Naive B cell (primary cell): ENCODE measurements around the gene DIP2C. TPM values are rescaled to one million over a fixed set of nuclear protein-coding genes. Genes with fewer than 3 reads are reported as not detected.
"Not testable (repeated sequence)": the region's sequence is repeated elsewhere in the genome, so short reads cannot be mapped to it uniquely, and the experiment has no call there.

ENCODE experiments used
- ATAC-seq, 2 donors: fragments of 150-1000 bp; cut with Tn5 transposase; 2 replicates each; pipeline ENCODE4 v1.10.0; 2021; ENCODE audit warnings: low read depth in 2 of 2, mild to moderate bottlenecking in 2 of 2, moderate library complexity in 2 of 2
- DNase-seq: peaks from one replicate; pipeline ENCODE4 v3.0.0; 2022
- H3K27ac Mint-ChIP-seq, 6 donors: one replicate each; pipeline ENCODE4 v1.8.0; 2020 to 2022; ENCODE audit warnings: mild to moderate bottlenecking in 6 of 6, mixed read lengths in 6 of 6, moderate library complexity in 5 of 6, inconsistent platforms in 2 of 6
- H3K27me3 Mint-ChIP-seq, 3 donors: one replicate each; pipeline ENCODE4 v1.8.0; 2021 to 2022; ENCODE audit warnings: mixed read lengths in 3 of 3, mild to moderate bottlenecking in 1 of 3
- H3K36me3 Mint-ChIP-seq, 2 donors: one replicate each; pipeline ENCODE4 v1.8.0; 2020 to 2022; ENCODE audit warnings: mixed read lengths in 2 of 2, inconsistent platforms in 1 of 2, mild to moderate bottlenecking in 1 of 2
- H3K4me1 Mint-ChIP-seq, 3 donors: one replicate each; pipeline ENCODE4 v1.8.0; 2020 to 2022; ENCODE audit warnings: mixed read lengths in 3 of 3, inconsistent platforms in 1 of 3, mild to moderate bottlenecking in 1 of 3, moderate library complexity in 1 of 3
- H3K4me3 Mint-ChIP-seq, 8 donors: one replicate each; pipeline ENCODE4 v1.8.0; 2020 to 2022; ENCODE audit warnings: mild to moderate bottlenecking in 8 of 8, mixed read lengths in 8 of 8, moderate library complexity in 8 of 8, inconsistent platforms in 2 of 8
- H3K9me3 Mint-ChIP-seq, 7 donors: one replicate each; pipeline ENCODE4 v1.8.0; 2020 to 2022; ENCODE audit warnings: mixed read lengths in 7 of 7, mild to moderate bottlenecking in 5 of 7, inconsistent platforms in 2 of 7, moderate library complexity in 1 of 7
- polyA plus RNA-seq, 6 donors: library from polyadenylated mRNA; unstranded; fragments of 300-500 nt; fragmentation: Illumina TruSeq; gene quantifications; one replicate each; pipeline ENCODE4 v1.2.3, GENCODE V29; 2021; ENCODE audit warnings: low read depth in 6 of 6

DIP2C gene
- polyA plus RNA-seq, 6 donors from 2014 or later = 0.36 to 1.7 (median 0.78) TPM; not detected in 1

DNA sequence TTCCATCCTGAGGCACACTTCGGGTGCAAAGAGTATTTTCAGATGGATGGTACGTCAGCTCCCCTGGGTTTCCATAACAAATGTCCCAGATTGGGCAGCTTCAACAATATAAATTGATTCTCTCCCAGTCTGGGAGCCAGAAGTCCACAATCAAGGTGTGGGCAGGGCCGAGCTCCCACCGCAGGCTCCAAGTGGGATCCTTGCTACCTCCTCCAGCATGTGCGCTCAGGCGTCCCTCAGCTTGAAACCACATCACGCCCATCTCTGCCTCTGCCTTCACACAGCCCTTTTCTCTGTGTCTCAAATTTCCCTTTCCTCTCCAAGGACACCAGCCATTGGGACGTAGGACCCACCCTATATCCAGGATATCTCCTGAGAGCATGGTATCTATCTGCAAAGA lies 153.5 kb downstream of the DIP2C start:
- H3K4me1 Mint-ChIP-seq = peaks cover 0 to 7% (median 0%) of the 10 kb centered on the region in 3 donors

DNA sequence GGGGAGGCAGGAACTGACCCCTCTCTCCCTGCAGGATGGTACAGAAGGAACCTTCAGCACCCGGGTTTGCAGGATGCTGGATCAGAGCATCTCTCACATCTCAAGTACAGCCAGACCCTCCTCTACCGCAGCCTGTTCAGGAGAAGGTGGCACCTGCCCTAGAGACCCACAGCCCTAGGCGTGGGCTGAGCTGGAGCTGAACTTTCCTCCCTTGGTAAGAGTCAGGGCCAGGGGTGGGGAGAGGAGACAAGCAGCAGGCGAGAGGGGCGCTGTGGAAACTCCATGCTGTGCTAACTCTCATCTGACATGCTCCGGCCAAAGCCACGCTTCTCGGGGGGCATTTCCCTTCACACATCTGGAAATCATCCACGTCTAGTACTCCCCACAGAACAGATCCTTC lies 154.4 kb downstream of the DIP2C start:
- Mint-ChIP-seq H3K9me3 (no peaks in the 10 kb centered on the region), H3K36me3 (peaks cover 0 to under 1% of the 10 kb centered on the region in 2 donors), H3K27me3 (peaks cover 18 to 38% (median 37%) of the 10 kb centered on the region in 3 donors), H3K4me3 (no peak overlapping the region), H3K4me1 (no peaks in the 10 kb centered on the region), H3K27ac (no peak overlapping the region)
- ATAC-seq (no peak), DNase-seq (no peak)

More for the DNA sequence above, 153.5 kb downstream of the DIP2C start:
- Mint-ChIP-seq H3K27ac (no peak overlapping the region), H3K36me3 (peaks cover 0 to 5% of the 10 kb centered on the region in 2 donors), H3K27me3 (peaks cover 23 to 45% (median 44%) of the 10 kb centered on the region in 3 donors), H3K4me3 (no peak overlapping the region), H3K9me3 (no peaks in the 10 kb centered on the region)
- DNase-seq = no peak
- ATAC-seq = no peak

DNA sequence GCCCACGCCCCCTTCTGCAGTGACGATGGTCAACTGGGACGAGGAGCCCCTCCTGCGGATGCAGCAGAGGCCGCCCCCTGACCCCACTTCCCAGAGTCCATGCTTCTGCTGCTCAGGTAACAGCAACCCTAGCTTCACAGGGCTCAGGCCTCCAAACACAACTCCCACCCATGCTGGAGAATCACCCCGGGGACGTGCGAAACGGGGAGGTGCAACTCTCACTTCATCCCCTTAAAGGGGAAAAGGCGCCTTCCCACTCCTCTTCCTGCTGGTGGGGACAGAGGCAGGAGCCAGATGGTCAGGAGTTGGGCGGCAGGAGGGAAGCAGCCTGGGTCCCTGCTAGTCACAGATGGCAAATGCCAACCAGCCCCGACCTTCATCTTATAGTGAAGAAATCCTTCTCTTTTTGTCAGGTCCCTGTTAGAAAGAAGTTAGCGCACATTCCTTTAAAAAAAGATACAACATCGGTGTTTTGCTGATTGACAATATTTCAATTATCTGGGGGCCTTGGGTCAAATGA lies 155.4 kb downstream of the DIP2C start:
- Mint-ChIP-seq H3K4me1 (no peaks in the 10 kb centered on the region), H3K27ac (no peak overlapping the region), H3K27me3 (peaks cover 12 to 31% (median 29%) of the 10 kb centered on the region in 3 donors), H3K4me3 (no peak overlapping the region), H3K36me3 (no peaks in the 10 kb centered on the region), H3K9me3 (no peaks in the 10 kb centered on the region)
- DNase-seq (no peak), ATAC-seq (no peak)

DNA sequence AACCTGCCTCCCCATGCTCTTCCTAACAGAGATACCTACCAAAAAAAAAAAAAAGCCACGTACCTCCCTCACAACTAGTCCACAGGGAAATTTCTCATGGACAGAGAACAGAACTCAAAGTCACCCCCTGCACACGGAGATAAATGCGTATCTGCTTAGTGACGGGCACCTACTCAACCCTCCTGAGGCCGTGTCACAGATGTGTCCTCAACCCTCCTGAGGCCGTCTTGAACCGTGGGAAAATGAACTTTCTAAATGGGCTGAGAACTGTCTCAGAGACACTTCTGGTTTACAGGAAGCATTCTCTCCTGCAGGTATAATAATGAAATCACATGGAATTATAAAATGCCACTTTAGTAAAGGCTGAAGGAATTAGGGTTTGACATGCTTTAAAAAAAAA lies 155.9 kb downstream of the DIP2C start:
- H3K27me3 Mint-ChIP-seq = peaks cover 13 to 31% (median 25%) of the 10 kb centered on the region in 3 donors
- H3K36me3 Mint-ChIP-seq = no peaks in the 10 kb centered on the region
- no peaks in the 10 kb centered on the region for H3K9me3 Mint-ChIP-seq
- ATAC-seq (no peak), DNase-seq (no peak)
- no peaks in the 10 kb centered on the region for H3K4me1 Mint-ChIP-seq
- peak overlapping the region in 2 of 6 donors; percentile 17 to 26 for H3K27ac Mint-ChIP-seq
- no peak overlapping the region for H3K4me3 Mint-ChIP-seq

DNA sequence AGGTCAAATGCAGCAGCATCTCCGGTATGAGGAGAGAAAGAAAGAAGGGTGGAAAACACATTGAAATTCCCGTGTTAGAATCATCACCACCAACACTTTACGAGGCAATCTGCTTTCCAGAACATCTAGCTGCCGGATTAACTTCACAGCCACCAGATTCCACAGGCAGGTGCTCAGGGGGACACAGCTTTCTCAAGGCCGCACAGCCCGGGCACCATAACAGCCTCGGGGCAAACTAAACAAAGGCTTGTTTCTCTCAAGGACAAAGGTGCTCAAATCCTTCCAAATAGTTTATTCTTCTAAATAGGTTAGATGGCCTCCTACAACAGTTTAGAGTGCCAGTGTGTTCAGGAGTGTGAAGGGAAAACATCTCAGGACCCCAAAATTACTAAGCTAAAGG lies 156.3 kb downstream of the DIP2C start:
- Mint-ChIP-seq H3K27me3 (peaks cover 17 to 31% (median 21%) of the 10 kb centered on the region in 3 donors), H3K4me3 (no peak overlapping the region), H3K36me3 (no peaks in the 10 kb centered on the region), H3K4me1 (no peaks in the 10 kb centered on the region), H3K27ac (peak overlapping the region in 1 of 6 donors; percentile 75), H3K9me3 (no peaks in the 10 kb centered on the region)
- DNase-seq (no peak), ATAC-seq (no peak)

DNA sequence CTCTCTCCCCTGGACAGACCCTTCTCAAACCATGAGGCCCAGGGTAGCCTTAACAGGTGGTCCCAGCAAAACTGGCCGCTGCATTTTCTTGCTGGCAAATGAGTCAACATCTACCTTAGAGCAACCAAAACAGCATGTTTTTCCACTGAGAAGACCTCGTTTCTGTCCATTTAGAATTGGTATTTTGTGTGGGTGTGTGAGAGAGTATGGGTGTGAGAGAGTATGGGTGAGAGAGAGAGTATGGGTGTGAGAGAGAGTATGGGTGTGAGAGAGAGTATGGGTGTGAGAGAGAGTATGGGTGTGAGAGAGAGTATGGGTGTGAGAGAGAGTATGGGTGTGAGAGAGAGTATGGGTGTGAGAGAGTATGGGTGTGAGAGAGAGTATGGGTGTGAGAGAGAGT lies 157.1 kb downstream of the DIP2C start:
- peak overlapping the region in 1 of 6 donors; percentile 22 for H3K27ac Mint-ChIP-seq
- H3K4me3 Mint-ChIP-seq, DNase-seq, H3K9me3 Mint-ChIP-seq, ATAC-seq, H3K4me1 Mint-ChIP-seq, H3K36me3 Mint-ChIP-seq: not testable (repeated sequence)
- H3K27me3 Mint-ChIP-seq = peaks cover 19 to 28% (median 20%) of the 10 kb centered on the region in 3 donors

DNA sequence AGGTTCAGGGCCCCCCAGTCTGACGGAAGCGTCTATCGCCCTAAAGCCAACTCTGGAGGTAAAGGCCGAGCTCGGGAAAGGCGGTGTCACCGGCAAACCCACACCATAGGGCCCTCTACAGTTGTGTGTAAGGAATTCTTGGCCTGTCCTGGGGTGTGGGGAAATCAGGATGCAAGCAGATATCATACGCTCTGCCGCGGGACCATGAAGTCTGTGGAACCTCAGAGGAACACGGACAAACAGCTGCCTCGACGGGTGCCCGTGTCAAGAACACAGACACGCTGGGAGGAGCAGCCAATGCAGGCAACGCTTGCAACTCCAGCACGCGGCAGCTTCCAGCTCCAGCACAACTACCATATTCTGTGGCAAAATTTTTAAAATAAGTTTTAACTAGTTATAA lies 157.9 kb downstream of the DIP2C start:
- no peak overlapping the region for H3K27ac Mint-ChIP-seq
- H3K4me1 Mint-ChIP-seq = no peaks in the 10 kb centered on the region
- no peaks in the 10 kb centered on the region for H3K36me3 Mint-ChIP-seq
- DNase-seq (no peak), ATAC-seq (no peak)
- peaks cover 19 to 25% (median 24%) of the 10 kb centered on the region in 3 donors for H3K27me3 Mint-ChIP-seq
- no peaks in the 10 kb centered on the region for H3K9me3 Mint-ChIP-seq
- H3K4me3 Mint-ChIP-seq = peak overlapping the region in 1 of 8 donors; percentile 75

DNA sequence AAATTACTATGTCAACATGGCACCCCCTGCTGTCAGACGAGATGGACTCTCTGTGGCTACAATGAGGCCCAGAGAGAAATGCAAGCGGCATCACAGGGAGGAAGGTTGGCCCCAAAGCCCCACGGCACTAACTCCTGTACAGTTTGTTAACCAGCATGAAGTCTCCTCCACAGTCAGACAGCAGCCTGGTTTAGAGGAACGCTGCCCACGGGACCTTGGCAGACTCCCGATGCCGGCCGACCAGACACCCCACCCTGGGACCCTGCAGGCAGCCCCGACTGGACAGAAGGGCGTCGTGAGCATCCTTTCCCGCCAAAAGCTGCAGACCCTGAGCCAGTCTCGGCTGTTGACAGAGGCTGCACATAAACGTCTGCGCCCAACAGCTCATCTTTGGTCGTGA lies 158.8 kb downstream of the DIP2C start:
- H3K4me1 Mint-ChIP-seq = no peaks in the 10 kb centered on the region
- peaks cover 12 to 27% (median 20%) of the 10 kb centered on the region in 3 donors for H3K27me3 Mint-ChIP-seq
- no peak overlapping the region for H3K27ac Mint-ChIP-seq
- H3K36me3 Mint-ChIP-seq = no peaks in the 10 kb centered on the region
- ATAC-seq = no peak
- no peak for DNase-seq
- H3K4me3 Mint-ChIP-seq = no peak overlapping the region
- no peaks in the 10 kb centered on the region for H3K9me3 Mint-ChIP-seq

DNA sequence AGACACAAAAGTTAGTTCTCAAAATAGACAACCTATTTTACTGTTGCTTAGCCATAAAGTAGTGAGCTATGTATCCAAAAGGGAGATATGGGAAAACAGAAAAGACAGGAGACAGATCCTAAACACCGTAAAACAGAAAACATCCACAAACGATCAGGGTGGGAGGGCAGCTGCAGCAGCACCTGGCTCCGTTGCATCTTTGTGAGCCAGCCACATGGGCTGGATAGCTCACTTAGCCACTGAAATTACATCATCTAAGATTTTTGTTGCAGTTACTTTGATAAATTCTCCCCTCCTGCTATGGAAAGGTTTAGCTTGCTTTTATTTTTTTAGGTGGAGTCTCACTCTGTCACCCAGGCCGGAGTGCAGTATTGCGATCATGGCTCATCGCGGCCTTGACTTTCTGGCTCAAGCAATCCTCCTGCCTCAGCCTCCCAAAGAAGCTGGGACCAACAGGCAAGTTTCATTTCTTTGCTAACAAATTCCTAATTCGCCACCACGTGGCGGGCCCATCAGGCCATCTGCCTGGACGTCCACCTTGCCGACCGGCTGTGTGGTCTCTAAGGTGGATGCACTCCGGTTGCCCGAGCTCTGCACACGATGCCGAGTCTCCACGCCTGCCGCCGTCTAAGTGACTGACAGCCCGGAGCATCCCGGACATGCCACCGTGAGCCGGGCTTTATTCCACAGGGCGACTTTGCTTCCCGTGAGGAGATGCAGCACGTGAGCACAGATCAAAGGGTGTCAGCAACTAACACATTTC lies 159.8 kb downstream of the DIP2C start:
- peaks cover 8 to 27% (median 26%) of the 10 kb centered on the region in 3 donors for H3K27me3 Mint-ChIP-seq
- no peak overlapping the region for H3K27ac Mint-ChIP-seq
- H3K36me3 Mint-ChIP-seq = no peaks in the 10 kb centered on the region
- H3K4me3 Mint-ChIP-seq = no peak overlapping the region
- H3K4me1 Mint-ChIP-seq = no peaks in the 10 kb centered on the region
- no peaks in the 10 kb centered on the region for H3K9me3 Mint-ChIP-seq
- no peak for ATAC-seq
- DNase-seq = no peak

DNA sequence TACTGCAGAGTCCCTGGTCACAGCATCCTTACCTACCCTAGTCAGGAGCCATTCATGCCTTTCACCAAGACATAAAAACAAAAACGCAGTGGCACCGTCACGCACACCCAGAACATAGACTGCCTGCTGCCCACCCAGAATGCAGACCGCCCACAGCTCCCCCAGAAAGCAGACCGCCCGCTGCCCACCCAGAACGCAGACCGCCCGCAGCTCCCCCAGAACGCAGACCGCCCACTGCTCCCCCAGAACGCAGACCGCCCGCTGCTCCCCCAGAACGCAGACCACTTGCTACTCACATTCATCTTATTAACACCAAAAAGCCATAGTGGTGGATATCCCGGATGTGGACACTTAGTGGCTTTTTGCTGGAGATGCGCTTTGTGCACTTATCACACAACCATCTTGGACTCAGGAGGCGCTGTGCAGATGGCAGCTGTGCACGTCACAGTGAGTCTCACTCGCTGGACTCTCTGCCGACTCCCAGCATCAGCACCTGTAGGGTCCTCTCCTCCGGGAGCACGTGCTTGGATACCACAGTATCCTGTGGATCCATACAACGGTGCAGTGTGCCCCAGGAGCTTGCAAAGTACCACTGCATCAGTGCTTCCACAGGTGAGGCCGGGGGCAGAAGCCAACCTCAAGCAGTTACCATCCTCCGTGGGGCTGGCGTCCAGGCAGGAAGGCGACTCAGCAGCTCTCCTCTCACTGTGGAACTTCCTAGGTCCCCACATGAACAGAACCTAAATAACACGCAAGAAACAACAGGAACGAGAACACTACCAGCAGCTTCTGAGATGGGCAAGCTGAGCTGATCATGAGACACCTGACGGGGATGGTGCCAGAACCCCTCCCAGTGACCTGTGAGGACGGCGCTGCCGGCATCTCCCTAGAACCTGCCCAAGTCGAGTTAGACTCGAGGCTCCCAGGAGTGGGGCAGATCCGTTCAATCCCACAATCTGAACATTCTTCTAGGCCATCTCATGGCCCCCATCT lies 161.0 kb downstream of the DIP2C start:
- H3K27ac Mint-ChIP-seq = no peak overlapping the region
- DNase-seq (no peak), ATAC-seq (no peak)
- H3K27me3 Mint-ChIP-seq = peaks cover 6 to 29% (median 26%) of the 10 kb centered on the region in 3 donors
- H3K4me3 Mint-ChIP-seq = no peak overlapping the region
- no peaks in the 10 kb centered on the region for H3K9me3 Mint-ChIP-seq
- H3K36me3 Mint-ChIP-seq = no peaks in the 10 kb centered on the region
- no peaks in the 10 kb centered on the region for H3K4me1 Mint-ChIP-seq

DNA sequence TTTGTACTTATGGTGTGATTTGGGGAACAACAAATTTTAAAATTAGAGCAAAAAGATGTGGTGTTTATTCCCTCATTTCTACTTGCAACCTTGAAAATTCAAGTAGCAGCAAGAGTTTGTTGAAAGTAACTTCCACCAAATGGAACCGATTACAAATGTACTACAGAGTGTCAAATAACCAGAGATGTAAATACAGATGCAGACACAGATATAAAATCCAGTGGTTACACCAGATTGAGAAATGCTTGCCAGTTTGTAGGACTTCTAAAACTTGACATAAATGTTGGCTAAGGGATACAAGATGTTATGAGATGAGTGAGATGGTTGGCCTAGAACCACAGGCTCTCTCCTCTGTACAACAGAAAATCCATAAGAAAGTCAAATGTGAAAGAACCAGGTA lies 162.1 kb downstream of the DIP2C start:
- DNase-seq (no peak), ATAC-seq (no peak)

DNA sequence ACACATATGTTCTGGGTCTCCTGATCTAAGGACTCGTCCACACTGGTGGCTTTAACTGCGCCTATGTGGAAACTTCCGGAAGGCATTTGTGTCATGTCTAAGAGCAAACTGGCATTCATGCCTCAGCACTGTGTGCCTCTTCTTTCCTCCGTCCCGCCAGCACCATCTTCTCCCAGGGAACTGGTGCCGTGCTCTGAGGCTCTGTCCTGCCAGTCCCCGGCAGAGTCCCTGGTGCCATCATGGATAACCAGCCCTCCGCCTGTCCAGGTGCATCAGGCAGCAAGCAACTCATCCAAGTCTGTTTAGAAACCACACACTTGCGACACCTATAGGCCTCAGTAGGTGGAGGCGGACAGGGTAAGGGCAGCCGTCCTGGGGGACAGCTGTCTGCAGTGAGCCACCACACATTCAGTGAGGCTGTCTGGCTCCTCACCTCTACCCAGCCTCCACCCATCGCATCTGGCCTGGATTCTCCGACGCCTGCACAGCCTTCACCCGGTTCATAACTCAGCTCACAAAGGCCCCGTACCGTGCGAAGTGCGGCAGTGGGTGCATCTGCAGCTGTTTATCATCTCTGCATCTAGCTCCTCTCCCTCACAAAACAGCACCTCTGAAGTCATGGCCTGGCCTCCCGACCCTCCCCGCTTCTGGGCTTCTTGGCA lies 162.7 kb downstream of the DIP2C start:
- H3K4me1 Mint-ChIP-seq = no peaks in the 10 kb centered on the region
- H3K4me3 Mint-ChIP-seq = no peak overlapping the region
- H3K9me3 Mint-ChIP-seq = no peaks in the 10 kb centered on the region
- H3K27me3 Mint-ChIP-seq = peaks cover 0 to 40% (median 31%) of the 10 kb centered on the region in 3 donors
- ATAC-seq = no peak
- no peak overlapping the region for H3K27ac Mint-ChIP-seq
- no peak for DNase-seq
- no peaks in the 10 kb centered on the region for H3K36me3 Mint-ChIP-seq

More for the DNA sequence above, 162.1 kb downstream of the DIP2C start:
- Mint-ChIP-seq H3K9me3 (no peaks in the 10 kb centered on the region), H3K27ac (no peak overlapping the region), H3K4me1 (no peaks in the 10 kb centered on the region), H3K4me3 (no peak overlapping the region), H3K27me3 (peaks cover 0 to 39% (median 31%) of the 10 kb centered on the region in 3 donors), H3K36me3 (no peaks in the 10 kb centered on the region)
